Measurements from ENCODE around the gene DACH2. TPM values are rescaled to one million over a fixed set of nuclear protein-coding genes. Genes with fewer than 3 reads are reported as not detected.

DACH2 gene
- 21.7 TPM for total RNA-seq

GRCh38 chrX:86148024-86148511 lies at the start of gene DACH2:
TSS of gene DACH2 (plus strand) at chrX:86148451.

Small RNA genes lying within 50 kb of the gene (small RNA-seq; reads per million reads assigned to genes)
- gene FCF1P9: not detected
- gene RF00026: not detected

Other genes starting within 250 kb of the DACH2 start
- 42.0 TPM for gene CHM, start 100.9 kb upstream of the DACH2 start, total RNA-seq

All from diencephalon (tissue), 1 donor.